GM06990 (cell line): Measurements from ENCODE around the gene MT1F.

Source experiments
- DNase-seq: peaks from one replicate; pipeline ENCODE4 v3.0.0-alpha.2; 2011; ENCODE audit not compliant: insufficient read length; ENCODE audit errors: extremely low read depth
- H3K27me3 ChIP-seq: replicated peaks from 2 replicates; pipeline ENCODE4 v1.6.0; 2011; ENCODE audit warnings: low read length; ENCODE audit not compliant: control insufficient read depth, insufficient read depth
- H3K36me3 ChIP-seq: 2 replicates; pipeline ENCODE4 v1.5.1; 2011; ENCODE audit warnings: low read length; ENCODE audit not compliant: control insufficient read depth, insufficient read depth
- H3K4me3 ChIP-seq: replicated peaks from 2 replicates; pipeline ENCODE4 v1.5.1; 2011; ENCODE audit warnings: low read depth, mild to moderate bottlenecking, control low read depth, low read length
- CTCF ChIP-seq: IDR thresholded peaks from 2 replicates; pipeline ENCODE4 v1.5.1; 2011; ENCODE audit warnings: low read length, control low read depth, mild to moderate bottlenecking, inconsistent platforms; ENCODE audit not compliant: insufficient read depth, poor library complexity, severe bottlenecking

MT1F gene

GRCh38 chr16:56639045-56639444, 18.7 kb upstream of the MT1F start:
- Histone ChIP-seq H3K4me3 (no peak overlapping the region), H3K36me3 (no peaks in the 10 kb centered on the region), H3K27me3 (peaks cover 11% of the 10 kb centered on the region)
- DNase-seq: no peak
- no peak for TF ChIP-seq CTCF

GRCh38 chr16:56640076-56640475, 17.7 kb upstream of the MT1F start:
- no peak overlapping the region for H3K4me3 ChIP-seq
- H3K27me3 ChIP-seq: peaks cover 14% of the 10 kb centered on the region
- no peak for DNase-seq
- no peaks in the 10 kb centered on the region for H3K36me3 ChIP-seq
- no peak for TF ChIP-seq CTCF

GRCh38 chr16:56641166-56641565, 16.6 kb upstream of the MT1F start:
- Histone ChIP-seq H3K36me3 (no peaks in the 10 kb centered on the region), H3K27me3 (peaks cover 14% of the 10 kb centered on the region), H3K4me3 (no peak overlapping the region)
- TF ChIP-seq CTCF: no peak
- no peak for DNase-seq

- no peak overlapping the region for H3K4me3 ChIP-seq
- no peaks in the 10 kb centered on the region for H3K36me3 ChIP-seq
- peak; percentile 37 for DNase-seq
- H3K27me3 ChIP-seq: peaks cover 14% of the 10 kb centered on the region
- TF ChIP-seq CTCF: peak; percentile 32
Measured at GRCh38 chr16:56643080-56643778, 14.5 kb upstream of the MT1F start.

GRCh38 chr16:56643833-56644232, 13.9 kb upstream of the MT1F start:
- Histone ChIP-seq H3K4me3 (no peak overlapping the region), H3K27me3 (peaks cover 12% of the 10 kb centered on the region)
- DNase-seq: no peak

More at GRCh38 chr16:56643833-56644232, 13.9 kb upstream of the MT1F start:
- TF ChIP-seq CTCF: no peak
- no peaks in the 10 kb centered on the region for H3K36me3 ChIP-seq
